OCI-M1 (cell line): Measurements from ENCODE around the gene DUSP1.

Experiments
- DNase-seq: peaks from one replicate; lab custom pipeline; 2025; lab: John Stamatoyannopoulos, UW

Gene DUSP1

DNA sequence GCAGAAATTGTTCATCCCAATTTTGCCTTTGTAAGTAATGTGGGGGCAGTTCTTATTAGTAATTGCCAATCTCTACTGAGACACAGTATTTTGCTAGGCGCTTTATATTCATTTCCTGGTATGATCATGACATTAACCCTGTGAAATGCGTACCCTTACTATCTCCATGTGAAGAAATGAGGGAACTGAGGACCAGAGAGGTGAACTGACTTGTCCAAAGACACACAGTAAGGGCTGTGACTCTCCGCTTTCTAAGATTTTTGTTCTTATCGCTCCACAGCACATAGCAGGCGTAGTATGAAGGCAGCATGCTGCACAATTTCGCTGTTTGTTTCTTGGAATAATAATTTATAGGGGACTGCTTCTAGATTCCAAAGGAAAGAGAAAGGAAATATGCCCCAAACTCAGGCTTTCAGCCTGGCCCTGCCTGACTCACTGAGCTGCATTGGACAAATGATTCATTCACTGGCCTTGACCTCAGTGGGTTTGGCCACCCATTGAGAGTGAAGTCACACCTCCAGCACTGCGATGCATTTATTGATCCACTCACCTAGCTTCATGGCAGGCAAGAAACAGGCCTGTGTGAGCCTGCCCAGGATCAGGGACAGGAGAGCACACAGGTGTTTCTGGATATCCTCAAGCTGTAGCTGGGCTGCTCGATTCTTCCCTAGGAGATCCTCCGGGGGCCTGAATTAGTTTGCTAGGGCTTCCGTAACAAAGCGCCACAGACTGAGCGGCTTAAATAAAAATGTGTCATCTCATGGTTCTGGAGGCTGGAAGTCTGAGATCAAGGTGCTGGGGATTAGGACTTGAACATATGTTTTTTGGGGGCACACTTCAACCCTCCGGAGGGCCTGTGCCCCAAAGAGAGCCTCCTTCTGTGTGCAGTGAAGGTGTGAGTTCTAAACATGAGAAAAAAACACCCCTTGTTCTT, 7.2 kb upstream of the DUSP1 start:
- DNase-seq: no peak

DNA sequence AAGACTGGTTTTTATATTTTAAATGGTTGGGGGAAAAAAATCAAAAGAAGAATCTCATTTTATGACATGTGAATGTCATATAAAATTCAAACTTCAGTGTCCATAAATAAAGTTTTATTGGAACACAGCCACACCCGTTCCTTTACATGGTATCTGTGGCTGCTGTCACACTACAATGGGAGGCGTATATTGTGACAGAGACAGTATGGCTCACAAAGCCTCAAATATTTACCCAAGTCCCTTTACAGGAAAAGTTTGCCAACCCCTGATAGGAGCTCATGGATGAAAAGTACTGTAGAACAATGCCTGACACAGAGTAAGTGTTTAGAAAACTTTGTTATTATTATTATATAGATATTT, 5.2 kb upstream of the DUSP1 start:
- DNase-seq: no peak

DNA sequence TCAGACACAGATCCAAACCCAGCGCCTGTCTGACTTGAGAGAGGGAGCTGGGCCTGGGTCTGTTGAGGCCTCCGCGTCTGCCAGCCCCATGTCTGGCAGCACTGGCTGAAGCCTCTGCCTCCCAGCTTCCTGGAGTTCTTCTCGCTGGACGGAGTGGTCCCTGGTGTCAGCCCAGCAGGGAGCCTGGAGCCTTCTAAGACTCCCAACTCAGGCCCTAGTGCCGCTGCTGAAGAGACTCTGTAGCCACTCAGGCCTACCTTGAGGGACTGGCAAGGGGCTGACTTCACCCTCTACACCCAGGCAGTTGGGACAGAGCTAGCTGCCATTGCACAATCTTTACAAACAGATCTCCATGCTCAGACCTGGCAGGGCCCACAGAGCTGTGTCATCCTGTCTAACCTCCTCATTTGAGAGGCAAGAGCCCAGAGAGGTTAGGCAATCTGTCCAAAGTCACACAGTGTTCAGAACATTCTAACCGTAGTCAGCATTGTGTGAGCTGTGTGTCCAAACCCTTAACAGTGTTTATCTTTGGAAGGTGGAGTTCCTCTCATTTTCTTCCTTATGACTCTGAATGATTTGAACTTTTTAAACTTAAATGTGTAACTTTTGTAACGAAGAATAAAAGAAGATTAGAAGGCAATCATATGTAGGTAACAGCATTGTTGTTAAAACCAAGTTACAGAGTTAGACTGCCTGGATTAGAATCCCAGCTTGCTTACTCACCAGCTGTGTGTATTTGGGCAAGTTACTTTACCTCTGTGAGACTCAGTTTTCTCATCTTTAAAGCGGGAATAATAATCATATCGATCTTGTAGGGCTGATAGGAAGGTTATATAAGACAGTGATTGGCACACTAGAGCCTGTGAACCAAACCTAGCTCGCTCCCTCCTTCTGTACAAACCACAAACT, 4.6 kb upstream of the DUSP1 start:
- peak; percentile 18 for DNase-seq

DNA sequence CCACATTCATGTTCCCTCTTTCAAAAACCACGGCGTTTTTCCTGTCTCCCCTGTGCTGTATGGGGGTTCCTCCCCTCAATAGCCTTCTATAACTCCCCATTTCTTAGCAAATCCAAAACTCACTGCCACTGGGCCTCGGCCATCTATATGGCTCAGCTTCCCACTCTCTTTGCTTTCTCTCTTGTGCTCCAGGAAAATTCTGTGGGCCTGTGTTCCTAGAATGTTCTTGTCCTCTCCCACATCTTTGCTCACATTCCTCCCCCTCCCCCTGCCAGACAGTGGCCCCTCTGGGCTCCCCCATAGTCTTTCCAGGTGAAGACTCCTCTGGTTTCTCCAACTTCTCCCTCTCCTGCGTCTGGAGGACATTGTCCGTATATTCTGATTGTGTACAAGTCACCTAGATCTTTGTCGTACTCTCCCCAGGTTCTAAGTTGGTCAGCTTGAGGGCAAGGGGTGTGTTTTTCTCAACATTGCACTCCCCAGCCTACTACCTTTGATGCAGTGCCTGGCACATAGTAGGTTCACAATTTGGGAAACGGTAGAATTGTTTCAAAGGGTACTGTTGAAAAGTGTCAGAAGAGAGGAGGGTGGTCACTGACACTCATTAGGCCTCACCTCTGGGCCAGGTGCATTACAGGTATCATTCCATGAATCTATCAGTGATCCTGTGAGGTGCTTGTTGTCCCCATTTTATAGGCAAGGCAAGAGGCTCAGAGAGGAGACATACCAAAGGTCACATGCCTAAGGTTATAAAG, 3.7 kb upstream of the DUSP1 start:
- DNase-seq: no peak

DNA sequence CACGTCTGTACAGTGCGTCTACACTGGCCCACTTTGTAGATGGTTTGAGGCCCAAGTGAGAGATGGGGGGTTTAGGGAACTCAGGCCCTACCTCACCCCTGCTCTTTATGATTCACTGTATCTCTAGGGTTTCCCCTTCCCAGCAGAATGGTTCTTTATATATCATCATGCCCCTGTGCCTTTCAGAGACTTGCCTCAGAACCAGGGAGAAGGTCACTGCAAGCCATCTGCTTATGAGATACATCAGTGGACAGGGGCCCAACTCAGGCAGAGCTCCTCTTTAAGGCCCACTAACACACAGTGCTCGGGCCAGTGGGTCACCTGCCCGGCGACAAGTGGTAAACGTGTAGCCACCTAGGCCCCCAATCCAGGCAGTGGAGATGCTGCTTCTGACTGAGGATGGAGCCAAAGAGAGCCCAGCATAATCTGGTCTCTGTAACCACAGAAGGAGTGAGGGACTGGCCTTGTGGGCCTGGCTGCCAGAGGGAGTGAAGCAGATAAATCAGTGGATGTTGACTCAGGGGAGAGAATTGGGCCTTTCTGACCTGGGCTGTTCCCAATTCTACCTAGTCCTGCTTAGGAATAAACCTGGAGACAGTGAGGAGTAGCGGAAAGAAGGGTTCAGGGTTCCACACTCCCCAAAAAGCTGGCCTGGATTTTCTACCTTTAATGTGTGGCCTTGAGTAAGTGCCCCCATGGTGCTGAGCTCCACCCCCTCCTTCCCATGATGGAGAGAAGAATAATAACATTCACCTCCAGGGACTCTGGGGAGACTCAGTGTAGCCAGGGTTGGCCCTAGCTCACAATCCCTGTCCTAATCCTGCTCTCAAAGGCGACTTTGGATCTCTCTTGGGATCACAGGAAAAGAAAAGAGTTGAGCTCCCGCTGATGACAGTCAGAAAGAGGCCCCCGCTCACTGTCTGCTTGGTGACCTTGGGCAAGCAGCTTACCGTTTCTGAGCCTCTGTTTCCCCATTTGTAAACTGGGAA, 2.8 kb upstream of the DUSP1 start:
- DNase-seq: peak; percentile 47

DNA sequence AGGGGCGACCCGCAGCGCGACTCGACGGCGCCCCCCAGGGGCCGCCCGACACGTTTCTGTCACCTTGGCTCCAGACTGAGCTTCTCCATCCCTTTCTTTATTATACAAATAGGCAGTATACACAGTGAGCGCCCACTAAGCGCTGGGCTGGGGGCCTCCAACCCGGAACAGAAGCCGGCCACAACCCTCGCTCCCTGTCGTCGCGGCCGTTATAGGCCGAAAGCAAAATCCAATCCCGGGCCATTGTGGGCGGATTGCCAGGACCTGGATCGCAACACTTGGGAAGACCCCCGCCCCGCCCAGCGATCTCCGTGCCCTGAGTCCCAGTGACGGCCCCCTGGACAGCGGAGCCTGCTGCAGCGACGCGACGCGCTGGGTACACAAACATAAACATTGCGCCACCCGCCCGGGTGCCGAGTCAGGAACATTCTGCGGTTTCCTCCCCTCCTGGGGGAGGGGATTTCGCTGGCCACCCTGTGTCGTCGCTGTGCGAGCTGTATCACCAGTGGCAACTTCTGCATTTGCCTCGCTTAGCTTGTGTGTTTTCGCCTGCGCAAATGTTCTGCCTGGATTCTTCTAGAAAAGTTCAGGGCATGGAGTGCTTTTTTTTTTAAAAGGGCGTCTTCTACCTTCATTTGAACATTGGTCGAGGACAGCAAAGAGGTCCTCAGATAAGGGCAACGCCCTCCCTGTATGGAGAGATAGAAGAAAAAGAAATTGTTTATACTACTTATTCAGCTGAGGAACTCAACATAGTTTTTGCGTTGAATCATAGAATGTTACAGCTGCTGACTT, 1.3 kb upstream of the DUSP1 start:
- DNase-seq: peak; percentile 97

DNA sequence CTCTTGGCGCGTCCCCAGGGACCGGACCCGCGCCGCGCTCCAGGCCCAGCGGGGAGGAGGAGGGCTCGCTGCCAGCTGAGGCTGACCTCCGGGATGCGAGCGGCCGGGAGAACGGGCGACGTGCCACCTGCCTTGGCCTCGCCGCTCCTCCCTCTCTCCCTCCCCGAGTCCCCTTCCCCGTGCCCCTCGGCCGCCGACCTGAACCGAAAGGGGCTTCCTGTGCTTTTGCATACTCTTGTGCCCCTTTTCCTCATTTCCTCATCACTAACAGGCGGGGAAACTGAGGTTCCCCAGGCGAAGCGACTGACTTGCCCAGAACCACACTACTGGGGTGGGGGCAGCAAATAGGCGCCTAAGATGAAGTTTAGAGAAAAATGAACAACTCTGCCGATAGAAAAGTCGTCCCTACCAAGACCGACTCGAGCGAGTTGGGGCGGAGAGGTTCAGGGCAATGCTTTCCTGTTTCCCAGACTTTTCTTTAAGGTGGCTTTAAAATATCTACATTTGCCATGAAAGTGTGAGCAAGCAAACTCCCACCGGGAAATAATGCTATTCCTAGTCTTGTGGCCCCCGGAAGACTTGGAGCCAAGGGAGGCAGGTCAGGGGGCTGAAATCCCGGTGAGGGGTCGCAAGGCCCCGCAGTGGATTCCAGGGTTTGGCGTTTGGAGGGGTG, 580 bp upstream of the DUSP1 start:
- DNase-seq: peak; percentile 80

DNA sequence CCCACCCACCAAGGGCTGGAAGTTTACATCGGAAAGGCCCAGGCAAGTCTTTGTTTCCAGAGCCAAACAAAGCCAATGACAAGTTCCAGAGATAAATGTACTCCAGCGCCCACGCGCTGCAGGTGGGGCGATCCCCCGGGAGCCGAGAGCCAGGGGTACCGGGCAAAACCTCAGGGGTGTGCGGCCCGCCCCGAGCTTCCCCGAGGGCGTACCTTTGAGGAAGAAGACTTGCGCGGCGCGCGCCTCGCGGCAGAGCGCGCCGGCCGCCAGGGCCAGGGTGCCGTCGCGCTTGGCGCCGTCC, 671 bp downstream of the DUSP1 start:
- DNase-seq: no peak

DNA sequence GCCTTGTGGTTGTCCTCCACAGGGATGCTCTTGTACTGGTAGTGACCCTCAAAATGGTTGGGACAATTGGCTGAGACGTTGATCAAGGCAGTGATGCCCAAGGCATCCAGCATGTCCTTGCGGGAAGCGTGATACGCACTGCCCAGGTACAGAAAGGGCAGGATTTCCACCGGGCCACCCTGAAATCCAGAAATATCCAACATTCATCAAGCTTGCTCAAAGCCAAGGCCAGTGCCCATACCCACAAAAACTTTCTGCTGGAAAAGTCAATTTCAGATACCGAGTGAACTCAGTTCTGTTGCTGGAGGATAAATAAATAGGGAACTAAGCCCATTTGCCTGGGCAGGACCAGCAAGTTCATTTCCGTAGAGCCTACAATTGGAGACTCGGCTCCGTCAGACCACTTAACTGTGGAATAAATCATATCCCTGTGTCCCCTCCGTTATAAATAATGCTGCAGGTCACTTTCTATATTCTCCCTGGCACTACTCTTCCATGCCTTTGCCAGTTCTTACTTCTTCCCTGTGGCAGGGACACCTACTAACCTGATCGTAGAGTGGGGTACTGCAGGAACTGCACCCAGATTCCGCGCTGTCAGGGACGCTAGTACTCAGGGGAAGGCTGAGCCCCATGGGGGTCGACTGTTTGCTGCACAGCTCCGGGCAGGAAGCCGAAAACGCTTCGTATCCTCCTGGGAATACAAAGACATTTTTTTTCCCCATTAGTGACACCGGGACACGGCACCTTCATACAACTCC, 1.2 kb downstream of the DUSP1 start:
- no peak for DNase-seq

DNA sequence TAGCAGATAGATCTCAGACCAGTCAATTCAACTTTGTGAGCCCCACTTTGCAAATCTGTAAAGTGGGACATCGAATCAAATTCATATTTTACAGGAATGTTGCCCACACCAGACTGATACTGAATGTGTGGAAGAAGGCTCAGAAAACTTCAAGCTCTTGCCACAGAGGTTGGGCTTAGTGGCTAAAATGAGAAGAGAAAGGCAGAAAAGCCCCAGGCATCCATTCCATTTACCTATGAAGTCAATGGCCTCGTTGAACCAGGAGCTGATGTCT, 1.7 kb downstream of the DUSP1 start:
- DNase-seq: no peak

DNA sequence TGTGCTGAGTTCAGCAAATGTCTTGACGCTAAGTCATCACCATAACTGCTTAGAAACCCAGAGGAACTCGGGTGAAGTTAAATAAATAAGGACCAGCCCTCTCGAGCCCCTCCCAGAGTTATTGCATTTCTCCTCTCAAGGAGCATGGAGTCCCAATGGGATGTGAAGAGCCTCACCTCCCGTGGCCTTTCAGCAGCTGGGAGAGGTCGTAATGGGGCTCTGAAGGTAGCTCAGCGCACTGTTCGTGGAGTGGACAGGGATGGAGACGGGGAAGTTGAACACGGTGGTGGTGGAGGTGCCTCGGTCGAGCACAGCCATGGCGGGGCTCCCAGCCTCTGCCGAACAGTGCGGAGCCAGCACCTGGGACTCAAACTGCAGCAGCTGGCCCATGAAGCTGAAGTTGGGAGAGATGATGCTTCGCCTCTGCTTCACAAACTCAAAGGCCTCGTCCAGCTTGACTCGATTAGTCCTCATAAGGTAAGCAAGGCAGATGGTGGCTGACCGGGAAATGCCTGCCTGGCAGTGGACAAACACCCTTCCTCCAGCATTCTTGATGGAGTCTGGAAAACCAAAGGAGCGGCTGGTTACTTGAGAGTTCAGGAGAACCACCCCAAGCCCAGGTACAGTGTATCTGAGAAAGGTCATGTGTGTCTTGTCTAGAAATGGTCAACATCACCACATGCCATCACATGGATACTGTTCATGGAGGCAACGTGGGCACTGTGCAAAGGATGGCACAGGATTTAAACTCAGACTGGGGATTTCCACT, 2.2 kb downstream of the DUSP1 start:
- no peak for DNase-seq

DNA sequence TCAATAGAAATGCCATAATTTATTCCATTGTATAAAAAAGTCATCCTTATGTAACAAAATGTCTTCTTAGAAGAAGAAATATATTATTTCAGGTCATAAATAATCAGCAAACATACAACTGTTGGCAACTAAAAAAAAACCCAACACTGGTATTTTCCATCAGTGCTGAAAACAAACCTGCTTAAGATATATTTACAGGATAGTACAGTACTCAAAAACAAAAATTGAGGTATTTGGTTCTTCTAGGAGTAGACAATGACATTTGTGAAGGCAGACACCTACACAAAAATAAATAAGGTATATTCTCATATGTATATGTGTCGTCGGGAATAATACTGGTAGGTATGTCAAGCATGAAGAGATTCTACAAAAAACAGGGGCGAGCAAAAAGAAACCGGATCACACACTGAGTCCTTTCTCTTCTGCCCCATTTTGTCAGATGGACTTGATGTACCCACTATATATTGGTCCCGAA, 2.9 kb downstream of the DUSP1 start:
- DNase-seq: no peak

DNA sequence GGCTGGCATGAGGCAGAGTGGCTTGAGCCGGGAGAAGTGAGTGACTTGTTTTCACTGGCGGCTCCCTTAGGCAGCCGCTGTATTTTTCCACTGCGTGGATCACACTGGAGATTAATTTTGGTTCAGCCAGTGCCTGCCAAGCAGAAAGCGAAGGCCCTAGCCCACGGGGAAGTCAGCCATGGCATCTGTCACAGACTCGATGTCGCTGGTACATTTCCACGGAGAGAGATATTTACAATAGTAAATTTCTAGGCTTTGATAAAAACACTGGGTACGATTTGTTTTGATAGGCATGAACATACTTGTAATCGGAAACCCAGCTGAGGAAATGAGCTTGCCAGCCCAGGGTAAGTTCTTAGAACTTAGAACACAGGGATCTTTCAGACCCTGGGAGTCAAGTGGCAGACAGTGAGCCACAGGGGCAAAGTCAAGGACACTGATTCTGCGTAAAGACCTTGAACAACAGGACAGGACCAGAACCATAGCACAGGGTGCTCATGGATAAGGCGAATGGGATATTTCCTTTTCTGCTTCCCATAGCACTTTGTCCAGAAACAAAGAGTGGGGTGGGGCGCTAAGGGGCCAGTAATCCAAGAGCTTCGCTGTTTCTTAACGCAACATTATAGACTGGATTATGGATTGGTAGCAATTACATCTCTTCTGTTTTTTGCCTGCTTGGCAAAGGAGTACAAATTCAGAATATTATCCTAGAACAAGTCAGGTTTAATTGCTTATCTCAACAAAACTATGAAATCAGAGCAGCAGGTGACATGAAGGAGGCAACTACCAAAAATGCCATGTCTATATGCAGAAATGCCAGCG, 4.5 kb downstream of the DUSP1 start:
- DNase-seq: no peak

DNA sequence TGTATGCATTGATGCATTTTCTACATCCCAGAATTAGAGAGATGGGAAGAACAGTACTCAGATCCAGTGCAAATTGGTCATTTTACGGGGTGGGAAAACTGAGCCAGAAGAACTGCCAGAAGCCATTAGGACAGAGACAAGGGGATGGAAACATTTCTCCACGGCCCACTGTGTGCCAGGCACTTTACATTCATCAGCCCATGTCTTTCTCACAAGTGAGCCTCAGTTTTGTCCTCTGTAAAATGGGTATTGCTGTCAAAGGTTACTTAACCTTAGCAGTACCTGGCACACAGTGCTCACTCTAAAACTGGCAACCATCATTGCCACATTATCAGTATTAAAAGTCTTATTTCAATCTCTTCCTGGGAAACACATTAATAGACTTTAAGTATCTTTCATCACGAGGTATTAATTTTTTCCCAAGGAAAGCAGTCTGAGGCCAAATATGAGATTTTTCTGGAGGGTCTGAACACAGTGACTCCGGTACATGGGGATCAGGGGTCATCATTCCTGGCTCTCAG, 5.2 kb downstream of the DUSP1 start:
- DNase-seq: no peak

DNA sequence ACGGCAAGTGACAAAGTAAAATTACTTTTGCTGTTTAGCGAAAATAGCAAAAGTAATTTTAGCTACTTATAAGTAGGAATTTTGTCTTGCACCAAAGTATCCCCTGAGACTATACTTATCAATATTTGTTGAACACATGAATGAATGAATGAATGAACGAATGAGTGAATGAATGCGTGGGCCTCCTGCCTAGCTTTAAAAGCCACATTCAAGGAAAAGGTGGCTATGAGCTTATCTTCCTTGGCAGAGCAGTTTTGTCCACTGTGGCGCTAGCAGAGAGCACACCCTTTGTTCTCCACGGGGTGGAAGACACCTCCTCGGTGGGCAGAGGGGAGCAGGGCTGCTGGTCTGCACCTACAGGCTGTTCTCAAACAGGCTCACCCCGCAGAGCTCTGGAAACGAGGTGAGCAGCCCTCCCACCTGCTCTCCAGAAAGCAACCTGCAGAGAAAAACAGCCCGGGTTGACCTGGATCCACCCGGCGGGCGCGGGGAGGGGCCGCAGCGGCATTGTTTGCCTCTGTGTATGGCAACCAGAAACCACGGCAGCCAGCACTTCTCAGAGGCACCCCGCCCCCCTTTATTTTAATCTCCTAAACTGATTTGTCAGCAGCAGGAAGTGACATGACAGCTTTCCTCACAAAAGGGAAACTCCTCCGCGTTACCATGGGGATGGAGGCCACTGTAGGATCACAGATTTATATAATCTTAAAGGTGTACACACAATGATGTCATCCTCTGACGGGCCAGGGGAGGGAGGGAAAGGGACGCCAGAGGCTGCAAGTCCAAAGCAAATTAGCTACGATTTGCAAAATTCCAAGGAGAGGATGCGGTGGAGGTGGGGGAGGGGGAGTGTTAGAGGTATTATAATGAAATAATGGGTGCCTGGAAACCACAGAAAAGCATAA, 5.9 kb downstream of the DUSP1 start:
- DNase-seq: peak; percentile 97

DNA sequence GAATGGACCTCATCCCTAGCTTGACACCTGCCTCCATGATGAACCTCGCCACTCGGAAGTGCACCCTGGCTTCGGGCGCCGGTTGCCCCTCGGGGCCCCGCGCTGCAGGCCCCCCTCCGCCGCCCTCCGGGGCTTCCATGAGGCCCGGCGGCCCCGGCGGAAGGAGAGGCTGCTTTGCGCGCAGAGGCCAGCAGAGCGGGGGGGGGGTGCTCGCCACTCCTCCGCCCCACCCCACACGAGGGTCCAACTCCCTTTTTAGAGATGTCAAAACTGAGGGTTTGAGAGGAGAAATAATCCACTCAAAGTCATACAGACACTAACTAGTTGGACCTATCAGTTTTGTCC, 7.9 kb downstream of the DUSP1 start:
- DNase-seq: no peak
